A172 (cell line): Measurements from ENCODE around the gene SLA2. TPM values are rescaled to one million over a fixed set of nuclear protein-coding genes. Genes with fewer than 3 reads are reported as not detected.
"Not testable (repeated sequence)": the region's sequence is repeated elsewhere in the genome, so short reads cannot be mapped to it uniquely, and the experiment has no call there.

Experiments
- DNase-seq: peaks from one replicate; pipeline ENCODE4 v3.0.0-alpha.2; 2015; ENCODE audit warnings: low spot score
- total RNA-seq: library from RNA; depleted of rRNA; stranded (reverse); fragments of >200 nt; shearing (Covaris generic); gene quantifications from 2 replicates; pipeline ENCODE4 v1.2.3, GENCODE V29; 2014; rRNA removed

SLA2 gene, protein sequence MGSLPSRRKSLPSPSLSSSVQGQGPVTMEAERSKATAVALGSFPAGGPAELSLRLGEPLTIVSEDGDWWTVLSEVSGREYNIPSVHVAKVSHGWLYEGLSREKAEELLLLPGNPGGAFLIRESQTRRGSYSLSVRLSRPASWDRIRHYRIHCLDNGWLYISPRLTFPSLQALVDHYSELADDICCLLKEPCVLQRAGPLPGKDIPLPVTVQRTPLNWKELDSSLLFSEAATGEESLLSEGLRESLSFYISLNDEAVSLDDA
- 0.17 TPM in 1 of 2 replicates, not detected in the other for total RNA-seq

DNA sequence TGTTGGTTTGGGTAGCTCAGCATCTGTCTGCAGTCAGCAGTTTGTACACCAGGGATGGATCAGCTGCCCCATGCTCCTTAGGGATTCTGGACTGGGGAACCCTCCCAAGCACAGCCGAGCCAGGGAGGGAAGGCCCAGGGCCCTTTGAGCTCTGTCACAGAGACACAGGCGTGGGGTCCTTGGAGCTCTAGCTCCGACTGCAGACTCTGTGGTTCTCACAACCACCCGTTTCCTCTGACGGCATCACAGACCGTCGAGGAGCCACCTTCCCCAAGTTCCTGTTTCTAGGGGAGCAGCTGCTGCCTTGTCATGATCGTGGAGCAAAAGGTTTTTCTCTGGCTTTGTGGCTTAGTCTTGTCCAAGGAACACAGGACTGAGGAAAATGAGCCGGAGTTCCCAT lies at the start of gene SLA2:
TSS of gene SLA2 (minus strand) at position 199 of the 400 bp plus-strand sequence. CDS start 4,861 bp downstream, outside the sequence.
- DNase-seq = no peak

DNA sequence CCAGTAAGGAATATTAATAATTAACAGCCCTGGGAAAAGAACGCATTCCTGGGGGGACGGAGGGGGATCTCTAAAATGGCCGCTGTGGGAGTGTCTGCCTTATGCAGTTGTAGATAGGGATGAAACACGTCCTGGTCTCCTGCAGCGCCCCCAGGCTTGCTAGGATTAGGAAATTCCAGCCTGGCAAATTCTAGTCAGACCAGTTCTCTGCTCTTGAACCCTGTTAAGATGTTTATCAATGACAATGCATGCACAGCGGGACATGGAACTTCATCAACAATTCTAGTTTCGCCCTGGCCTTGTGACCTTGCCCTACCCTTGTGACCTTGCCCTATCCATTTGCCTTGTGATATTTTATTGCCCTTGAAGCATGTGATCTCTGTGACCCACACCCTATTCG lies 49.5 kb upstream of the SLA2 start:
- not testable (repeated sequence) for DNase-seq

DNA sequence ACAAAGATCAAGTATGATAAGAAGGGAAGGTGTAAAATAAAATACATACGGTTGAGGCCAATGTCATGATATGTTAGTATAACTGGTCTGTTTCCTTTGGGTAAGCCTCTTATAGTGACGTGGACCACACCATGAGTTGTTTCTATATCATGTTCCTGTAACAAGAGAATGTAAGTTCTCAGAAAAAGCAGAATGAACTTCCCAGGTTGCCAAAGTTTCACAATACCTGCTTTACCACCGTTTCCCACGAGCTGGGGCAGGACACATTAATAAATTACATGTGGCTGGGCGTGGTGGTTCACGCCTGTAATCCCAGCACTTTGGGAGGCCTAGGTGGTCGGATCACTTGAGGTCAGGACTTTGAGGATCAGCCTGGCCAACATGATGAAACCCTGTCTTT lies 42.6 kb upstream of the SLA2 start:
- DNase-seq = no peak

DNA sequence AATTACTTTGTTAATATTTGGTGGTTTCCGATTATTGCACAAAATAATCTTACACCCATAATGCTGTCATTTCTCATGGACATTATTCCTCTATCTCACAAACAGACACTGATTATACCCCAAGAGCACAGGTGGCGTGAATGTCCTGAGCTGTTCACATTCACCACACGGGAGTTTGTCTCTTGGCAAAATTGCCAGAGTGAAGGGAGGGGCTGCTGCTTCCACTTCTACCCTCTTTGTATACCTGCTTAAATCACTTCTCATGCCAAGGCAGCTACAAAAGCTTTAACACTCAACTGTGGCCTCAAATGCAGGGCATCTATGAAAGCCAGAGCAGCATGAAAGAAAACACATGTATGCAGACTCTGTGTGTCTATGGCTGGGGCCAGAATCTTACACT lies 41.9 kb upstream of the SLA2 start:
- DNase-seq = no peak

DNA sequence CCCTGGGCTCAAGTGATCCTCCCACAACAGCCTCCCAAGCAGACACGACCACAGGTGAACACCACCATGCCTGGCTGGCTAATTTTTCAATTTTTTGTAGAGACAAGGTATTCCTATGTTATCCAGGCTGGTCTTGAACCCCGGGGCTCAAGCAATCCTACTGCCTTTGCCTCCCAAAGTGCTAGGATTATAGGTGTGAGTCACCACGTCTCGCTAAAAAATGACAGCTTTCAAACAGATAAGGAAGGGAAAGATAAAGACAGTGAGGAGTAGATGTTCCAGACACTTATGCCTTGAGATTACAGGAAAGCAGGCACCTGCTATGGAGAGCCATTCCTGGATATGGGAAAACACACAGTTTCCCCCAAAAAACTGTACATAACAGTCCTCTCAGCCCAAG lies 40.9 kb upstream of the SLA2 start:
- DNase-seq = no peak

DNA sequence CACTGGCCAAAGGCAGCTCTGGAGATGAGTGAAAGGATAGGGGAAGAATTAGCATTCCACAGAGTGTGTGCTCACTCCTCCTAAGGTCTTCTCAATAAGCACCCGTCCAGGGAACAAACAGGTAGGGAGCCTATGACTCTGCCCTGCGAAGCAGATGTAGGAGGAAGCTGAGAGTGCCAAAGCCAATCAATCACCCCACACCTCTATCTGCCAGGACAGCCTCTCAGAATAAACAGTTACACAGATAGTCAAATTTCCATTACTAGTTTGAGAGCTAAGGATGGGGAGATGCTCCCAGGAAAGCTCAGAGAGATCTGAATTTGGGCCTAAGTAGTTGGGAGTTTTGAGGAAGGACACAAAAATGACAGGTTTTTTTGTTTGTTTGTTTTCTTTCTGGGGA lies 40.5 kb upstream of the SLA2 start:
- DNase-seq = no peak

DNA sequence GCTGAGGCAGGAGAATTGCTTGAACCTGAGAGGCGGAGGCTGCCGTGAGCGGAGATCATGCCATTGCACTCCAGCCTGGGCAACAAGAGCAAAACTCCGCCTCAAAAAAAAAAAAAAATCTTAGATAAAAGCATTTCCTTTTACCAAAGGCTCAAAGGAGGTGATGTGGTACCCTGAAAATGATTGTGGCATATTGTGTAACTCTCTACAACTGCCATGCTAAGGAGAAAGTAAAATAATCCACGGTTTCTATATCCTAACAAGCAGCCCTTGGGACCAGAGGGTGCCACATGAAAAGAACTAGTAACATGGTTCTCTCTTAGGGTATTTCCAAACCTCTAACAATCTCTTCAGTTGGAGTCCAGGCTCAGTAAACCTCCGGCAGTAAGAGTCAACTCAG lies 38.8 kb upstream of the SLA2 start:
- DNase-seq = no peak

DNA sequence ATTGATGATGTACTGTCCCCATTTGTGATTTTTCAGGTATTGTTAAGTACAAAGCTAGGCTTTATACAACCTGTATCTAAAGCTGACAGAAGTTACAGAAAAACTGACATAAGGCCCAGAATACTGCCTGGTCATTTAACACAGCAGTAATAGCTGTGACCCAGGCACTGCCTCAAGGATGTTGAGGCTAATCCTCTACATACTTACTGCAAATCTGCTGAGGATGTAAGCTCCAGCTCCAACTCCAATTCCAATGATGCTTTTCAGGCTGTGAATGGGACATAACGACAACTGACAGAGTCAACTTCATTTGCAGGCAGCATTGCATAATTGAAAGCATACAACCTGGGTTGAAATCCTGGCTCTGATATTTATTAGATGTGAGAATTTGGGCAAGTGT lies 36.3 kb upstream of the SLA2 start:
- DNase-seq = no peak

DNA sequence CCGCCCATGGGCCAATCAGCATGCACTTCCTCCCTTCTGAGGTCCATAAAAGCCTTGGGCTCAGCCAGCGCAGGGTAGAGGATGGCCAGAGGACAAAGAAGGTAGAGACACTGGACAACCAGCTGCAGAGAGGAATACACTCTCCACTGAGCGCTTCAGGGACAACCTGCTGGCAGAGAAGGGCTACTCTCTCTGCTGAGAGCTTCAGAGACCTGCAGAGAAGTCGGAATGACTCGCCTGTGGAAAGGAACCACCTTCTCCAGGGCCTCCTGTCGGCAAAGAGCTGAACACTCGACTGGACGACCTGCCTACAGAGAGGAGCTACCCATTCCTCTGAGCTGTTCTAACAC lies 31.4 kb upstream of the SLA2 start:
- DNase-seq = no peak

DNA sequence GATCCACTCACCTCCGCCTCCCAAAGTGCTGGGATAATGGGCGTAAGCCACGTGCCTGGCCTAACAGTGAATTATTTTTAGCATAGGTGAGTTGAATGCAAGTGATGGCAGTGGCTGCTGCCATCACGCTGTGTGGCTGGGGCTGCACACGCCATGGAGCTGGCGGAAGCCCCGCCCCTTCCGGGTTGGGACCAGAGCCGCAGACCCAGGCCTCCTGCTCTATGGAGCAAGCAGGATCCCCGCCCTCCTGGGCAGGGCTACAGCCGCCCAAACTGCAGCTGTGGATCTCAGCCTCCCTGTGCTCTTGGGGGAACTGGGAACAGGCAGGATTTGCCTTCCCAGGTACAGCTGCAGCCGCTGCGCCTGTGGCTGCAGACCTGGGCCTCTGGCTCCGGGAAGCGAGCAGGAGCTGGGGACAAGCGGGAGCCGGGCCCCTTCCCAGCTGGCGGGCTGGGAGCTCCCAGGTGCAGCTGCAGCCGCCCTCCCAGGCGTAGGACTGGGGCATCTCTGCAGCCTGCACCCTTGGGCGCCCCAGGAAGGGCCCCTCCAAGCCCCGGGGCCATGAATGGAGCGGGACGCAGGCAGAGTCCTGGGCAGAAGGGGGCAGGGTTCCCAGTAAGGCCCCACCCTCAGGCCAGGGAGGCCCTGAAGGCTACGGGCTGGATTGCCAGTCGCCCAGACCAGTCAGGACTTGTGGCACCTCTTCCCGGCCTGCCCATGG lies 30.9 kb upstream of the SLA2 start:
- peak; percentile 9 for DNase-seq

DNA sequence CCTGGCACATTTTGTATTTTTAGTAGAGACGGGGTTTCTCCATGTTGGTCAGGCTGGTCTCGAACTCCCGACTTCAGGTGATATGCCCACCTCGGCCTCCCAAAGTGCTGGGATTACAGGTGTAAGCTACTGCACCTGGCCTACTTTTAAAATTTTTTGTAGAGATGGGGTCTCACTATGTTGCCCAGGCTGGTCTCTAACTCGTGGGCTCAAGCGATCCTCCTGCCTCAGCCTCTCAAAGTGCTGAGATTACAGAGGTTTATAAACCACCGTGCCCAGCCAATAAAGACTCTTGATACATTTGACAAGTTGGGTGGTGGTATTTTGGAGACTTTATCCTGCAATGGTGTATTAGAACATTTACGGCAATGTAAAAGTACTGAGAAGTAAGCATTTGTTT lies 29.5 kb upstream of the SLA2 start:
- DNase-seq = not testable (repeated sequence)

DNA sequence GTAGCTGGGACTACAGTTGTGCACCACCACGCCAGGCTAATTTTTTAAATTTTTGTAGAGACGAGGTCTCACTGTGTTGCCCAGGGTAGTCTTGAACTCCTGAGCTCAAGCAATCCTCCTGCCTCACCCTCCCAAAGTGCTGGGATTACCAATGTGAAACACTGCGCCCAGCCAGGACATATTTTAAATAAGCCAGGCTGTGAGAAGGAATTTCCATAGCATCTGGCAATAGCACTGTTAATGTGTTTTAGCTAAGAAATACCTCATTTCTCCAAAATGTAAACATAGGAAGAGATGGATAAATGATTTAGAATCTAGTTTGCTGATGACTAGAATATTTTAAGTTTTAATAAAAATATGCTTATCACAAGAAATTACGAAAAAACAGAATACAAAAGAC lies 27.0 kb upstream of the SLA2 start:
- no peak for DNase-seq

DNA sequence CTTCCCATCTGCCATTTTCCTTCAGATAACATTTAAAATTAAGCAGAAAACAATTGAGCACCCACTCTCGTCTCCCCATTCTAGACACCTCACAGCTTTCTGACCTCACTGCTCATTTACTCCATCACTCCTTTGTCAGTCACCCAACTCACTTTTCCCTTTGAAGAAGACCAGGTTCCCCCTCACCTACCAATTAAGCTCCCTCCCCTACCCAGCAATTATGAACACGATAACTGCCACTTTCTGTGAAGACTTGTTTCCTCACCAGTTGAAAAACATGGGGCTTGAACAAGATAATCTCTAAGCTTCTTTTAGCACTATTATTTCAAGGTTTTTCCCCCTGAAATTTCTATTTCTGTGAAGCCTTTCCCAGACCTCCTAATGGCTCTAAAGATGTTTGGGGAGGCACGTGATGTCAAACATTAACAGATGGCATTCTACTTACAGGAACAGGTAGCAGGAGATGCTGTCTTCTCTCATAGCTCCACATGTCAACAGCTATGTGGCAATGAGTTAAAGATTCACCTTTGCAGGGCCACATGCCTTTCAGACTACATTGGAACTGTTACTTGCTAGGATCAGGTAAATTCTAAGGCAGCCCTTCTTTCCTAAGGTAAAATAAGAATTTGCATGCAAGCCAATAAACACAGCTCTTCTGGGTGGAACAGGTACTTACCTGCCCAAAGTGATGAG lies 24.8 kb upstream of the SLA2 start:
- no peak for DNase-seq

DNA sequence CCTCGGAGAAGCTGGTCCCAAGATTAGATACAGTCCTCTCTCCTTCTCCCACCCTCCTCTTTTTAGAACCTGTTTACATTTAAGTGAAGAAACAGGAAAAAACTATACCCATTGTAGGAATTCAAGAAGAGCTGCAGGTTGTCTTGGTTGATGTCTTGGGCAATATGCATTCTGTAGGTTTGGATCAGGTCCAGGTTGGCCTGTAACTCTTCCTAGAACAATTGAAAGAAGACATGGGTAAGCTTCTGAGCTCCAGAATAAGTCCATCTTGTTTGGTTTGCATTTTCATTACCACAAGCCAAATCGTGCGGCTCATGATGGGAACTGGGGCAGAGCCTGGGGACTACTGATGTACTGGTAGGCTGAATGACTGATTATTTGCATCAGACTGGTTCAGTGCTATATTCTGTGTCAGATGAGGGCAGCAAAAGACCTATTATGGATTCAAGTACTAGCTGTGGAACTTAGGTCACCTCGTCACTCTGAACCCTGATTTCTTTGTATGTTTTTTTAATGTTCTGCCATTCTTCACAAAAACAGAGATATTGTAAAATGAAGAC lies 20.3 kb upstream of the SLA2 start:
- no peak for DNase-seq

DNA sequence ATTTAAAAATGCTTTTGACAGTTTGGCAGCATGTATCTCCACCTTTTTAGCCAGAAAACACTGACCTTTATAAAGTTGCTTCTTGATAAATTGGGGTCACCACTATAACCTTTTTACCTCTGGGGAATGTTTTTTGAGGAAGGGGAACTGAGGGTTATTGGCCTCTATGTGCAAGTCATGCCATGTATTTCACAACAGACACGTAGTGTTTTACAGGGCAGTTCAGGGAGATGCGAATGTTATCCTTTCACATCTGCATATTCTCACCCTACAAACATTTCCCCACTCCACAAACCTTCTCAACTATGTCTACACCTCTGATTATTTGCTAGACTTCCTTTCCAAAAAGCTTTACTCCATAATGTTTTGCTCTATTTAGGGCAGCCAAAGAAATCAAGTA lies 17.0 kb upstream of the SLA2 start:
- no peak for DNase-seq

DNA sequence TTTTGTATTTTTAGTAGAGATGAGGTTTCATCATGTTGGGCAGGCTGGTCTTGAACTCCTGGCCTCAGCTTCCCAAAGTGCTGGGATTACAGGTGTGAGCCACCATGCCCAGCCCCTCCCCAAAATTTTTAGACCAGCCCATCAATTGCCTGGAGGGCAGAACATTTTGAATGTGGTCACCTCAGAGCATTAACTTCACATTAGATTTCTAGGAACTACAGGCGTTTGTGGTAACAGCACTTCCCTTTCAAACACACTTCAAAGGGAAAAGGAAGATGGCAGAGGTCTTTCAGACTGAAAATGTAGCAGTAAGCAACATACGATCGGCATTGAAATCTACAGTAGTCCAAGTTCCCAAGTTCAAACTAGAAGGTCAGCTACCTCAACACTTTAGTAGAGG lies 12.3 kb upstream of the SLA2 start:
- no peak for DNase-seq

DNA sequence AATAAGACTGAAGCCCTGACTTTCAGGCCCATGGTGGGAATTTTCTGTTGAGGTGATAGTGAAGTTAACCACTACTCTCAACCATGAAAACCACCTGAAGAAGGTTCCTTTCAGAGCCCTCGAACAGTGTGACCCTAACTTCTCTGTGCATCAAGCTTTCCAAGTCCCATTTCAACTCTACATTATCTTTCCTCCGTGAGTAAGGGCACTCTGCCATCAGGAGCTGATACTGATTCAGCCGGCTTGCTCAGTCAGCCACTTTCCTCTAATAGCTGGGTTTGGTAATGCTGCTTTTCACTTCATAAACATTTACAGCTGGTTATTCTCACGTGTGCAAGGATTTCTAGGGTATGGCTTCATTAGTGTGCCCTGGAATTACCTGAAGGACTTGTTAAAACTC lies 10.7 kb upstream of the SLA2 start:
- no peak for DNase-seq

DNA sequence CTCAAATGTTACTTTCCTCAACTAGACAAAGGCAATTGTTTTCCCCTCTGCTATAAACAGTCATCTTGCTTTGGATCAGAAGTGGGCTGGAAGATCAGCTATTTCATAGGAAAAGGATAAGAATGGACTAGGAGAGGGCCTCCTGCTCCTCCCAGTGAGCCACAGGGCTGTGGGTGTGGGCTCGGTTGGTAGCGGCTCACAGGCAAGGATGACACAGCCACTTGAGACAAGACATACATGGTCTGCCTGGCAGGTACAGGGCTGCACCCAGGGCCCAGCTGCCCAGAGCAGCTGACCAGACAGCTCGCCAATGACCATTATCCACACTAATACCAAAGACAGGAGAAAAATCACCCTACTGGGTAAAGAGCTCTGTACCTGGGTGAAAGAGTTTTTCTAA lies 9.0 kb upstream of the SLA2 start:
- no peak for DNase-seq

DNA sequence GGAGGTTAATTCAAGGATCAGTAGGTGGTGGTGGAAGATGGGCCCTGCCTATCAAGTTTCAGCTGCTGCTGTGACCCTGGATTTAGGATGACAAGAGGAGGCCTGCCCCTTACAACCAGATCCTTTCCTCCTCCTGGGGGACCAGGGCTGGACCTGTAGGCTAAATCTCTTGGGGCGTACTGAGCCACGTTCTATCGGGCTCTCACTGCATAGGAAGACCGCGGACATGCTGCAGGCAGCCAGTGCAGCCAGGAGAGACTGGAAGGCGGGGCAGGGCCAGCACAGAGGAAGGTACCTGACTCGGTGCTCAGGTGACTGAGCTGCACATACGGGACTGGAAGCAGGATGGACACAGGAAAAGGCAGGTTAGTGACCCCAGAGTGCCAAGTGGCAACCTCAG lies 8.5 kb upstream of the SLA2 start:
- no peak for DNase-seq

DNA sequence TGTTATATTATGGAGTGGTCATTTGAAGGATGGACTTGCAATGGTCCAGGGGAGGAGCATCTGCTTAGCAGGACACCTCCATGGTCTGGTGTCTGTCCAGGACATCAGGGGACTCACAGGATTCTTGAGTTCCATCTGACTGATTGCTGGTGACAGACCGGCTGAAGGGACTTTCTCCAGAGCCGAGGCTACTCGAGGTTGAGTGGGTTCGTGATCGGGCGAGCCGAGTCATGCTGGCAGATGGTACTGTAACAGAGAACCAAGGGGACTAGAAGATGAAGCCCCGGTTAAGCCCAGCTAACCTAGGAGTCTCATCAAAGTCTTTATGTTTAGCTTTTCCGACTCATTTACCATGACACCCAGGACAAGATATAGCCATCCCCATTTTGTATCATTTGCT lies 7.5 kb upstream of the SLA2 start:
- no peak for DNase-seq

DNA sequence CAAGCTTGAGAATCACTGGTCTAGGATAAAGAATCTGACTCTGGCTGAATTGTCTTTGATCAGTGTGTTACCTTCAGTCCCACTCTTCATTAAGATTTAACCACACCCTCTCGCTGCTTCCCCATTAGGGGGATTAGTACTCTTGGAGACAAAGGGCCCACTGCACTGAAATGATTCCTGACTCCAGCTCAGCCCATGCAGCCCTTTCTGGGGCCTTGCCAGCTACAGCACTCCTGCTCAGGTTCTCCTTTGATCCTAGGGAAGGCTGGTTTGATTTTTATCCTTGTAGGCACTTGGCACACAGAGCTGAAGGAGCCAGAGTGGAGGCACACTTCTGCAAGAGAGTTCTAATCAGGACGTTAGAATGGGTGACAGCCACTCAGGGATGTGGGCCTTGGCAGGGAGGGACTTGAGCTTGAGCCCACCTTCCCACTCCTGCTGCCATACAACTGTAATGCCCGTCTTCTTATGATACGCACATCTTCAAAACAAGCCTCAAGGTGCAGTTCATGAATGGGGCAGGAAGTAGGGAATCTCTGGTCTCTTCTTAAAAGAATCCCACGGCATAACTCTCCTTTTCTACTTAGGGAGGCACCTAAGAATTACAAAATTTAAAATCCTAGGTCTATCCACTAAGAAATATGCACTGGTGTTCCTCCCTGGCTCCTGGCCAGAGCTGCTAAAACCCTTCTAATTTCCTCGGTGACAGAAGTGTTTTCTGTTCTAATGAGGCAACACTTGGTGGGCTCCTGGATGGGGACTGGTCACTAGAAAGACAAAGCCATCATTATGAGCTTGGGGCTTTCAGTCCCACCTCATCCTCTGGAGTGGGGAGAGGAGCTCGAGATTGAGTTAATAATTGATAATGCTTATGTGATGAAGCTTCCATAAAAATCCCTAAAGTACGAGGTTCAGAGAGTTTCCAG lies 1.5 kb upstream of the SLA2 start:
- DNase-seq = no peak

DNA sequence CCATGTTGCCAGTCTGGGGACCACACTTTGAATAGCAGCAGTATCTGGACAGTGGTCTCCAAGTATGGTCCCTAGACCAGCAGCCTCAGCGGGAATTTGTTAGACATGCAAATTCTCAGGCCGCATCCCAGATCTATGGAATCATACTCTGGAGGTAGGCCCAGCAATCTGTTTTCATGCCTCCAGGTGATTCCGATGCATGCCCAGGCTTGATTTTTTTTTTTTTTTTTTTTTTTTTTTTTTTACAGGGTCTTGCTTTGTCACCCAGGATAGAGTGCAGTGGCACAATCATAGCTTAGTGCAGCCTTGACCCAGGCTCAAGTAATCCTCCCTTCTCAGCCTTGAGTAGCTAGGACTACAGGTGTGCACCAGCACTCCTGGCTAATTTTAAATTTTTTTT lies 682 bp upstream of the SLA2 start:
- DNase-seq = no peak
